Activated CD8-positive, alpha-beta memory T cell treated with anti-CD3 and anti-CD28 coated beads, Interleukin-2, amount 50 U/mL, for 24 hours (primary cell): Measurements from ENCODE around the gene NAB1.
A peak's percentile ranks its signal among the peaks of the same experiment; 100 is the strongest.

Experiments
- DNase-seq: peaks from one replicate; pipeline ENCODE4 v3.0.0-alpha.2; 2020; ENCODE audit errors: extremely low read depth

Gene NAB1

DNA sequence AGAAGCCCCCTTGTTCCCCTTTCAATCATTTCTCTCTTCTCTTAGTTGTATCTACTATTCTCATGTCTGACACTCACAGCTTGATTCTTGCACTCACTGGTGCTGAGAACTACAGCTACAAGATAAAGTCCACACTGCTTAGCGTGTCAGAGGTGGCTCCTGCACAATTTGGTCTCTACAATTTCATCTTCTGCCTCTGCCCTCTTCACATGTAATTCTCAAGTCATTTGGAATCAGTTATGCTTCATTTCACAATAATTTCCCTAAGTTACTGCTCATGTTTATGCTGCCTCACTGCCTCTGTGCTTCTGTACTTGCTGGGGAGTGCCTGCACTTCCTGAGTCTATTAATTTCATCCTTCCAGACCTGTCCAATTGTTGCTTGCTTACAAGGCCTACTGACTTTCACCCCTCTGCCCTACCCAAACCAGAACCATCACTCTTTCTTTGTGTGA, 11.6 kb upstream of the NAB1 start:
- DNase-seq: no peak

- DNase-seq: no peak
Observed at GRCh38 chr2:190637903-190638618, 10.8 kb upstream of the NAB1 start.

GRCh38 chr2:190640117-190640516, 8.8 kb upstream of the NAB1 start:
- DNase-seq: no peak

DNA sequence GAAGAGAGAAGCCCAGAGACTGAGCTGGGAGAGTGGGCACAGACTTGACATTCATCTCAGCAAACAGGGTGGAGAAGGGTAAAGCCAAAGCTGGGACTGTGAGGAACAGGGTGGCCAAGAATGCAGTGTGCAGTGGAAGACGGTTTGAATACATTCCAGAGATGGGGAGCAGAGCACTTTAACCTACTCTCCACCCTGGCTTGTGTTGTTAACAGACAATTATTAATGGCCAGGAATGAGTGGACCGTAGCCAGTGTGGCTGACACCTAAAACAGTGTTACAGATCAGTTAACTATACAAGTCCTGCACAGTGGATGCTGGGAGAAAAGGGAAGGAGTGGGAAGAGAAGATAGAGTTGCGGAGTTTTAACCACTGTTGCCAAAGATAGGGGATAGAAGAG, 7.4 kb upstream of the NAB1 start:
- DNase-seq: no peak

DNA sequence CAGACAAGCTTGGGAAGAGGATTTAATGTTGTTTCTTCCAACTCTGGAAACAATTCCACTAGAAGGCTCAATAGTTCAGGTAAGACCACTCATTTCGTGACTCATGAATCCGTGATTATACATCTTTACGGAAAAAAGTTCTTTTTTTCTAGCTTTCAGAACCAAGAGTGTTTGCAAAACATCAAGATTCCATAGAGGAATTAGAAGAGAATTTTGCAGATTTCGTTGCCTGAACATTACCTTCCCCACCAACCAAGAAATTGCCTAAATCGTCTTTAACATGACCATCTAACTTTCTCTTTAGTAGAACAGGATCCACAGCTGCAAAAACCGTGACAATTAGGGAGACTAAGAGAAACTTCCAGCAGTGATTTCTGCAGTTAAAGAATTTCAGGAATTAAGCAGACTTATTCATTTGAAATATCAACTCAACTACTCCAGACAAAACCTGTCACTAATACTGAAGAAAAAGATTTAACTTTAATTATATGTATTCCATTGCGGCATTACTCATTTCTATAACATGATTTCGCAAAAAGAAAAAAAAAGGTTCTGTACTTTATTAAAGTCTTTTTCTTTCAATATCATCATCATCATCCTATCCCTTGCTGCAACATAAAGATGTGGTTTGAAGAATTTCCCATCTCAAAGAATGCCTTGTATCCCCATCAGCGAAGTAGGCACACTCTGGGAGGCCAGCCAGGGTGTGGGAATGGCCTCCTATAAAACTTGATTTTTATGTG, 1.9 kb upstream of the NAB1 start:
- no peak for DNase-seq

DNA sequence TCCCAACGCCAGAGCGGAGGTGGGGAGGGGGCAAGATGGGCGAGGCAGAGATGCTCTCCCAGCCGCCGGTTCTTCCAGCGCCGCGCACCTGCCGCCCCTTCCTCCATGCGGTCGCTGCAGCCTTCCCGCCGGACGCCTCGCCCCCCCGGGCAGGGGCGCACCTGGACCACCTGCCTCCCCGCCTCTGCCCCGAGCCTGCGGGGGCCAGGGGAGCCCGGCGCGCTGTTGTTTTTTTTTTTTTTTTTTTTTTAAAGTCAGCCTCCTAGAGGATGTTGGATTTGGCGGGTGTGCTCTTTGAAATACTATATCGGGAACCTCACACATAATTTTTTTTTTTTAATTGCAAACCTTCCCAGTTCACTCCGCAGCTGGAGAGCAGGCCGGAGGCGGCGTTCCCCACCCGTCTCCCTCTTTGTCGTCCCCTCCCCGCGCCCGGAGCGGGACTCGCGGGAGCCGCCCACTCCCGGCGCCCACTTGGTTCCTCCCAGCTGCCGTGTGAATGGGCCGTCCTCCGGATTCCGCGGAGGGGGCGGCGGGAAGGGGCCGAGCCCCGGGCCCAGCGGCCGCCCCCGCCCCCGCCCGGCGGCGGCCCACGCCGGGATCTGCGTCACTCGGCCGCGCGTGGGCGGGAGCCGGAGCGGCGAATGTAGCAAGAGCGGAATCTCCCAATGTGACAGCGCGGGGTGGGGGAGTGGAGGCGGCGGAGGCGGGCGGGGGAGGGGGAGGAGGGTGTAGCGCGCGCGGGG, 421 bp upstream of the NAB1 start:
- DNase-seq: peak; percentile 42

GRCh38 chr2:190649798-190650390, 1.0 kb downstream of the NAB1 start:
- no peak for DNase-seq

DNA sequence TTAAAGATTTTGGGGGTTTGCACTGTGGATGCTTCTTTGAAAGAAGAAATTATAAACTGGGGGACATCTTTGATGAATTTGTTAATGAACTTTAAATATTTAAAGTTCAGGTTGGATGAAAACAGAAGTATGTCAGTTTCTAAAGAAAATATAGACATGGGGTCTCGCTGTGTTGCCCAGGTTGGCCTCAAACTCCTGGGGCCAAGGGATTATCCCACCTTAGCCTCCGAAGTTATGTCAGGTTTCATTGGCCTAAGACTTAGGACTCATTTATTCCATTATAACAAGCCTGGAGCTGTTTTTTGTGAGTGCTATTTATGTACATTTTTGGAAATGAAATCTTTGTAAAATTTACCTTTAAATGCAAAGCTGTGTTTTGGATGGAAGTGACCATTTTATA, 2.5 kb downstream of the NAB1 start:
- no peak for DNase-seq

- DNase-seq: no peak
Observed at GRCh38 chr2:190653231-190653630, 4.3 kb downstream of the NAB1 start.

GRCh38 chr2:190653931-190654330, 5.0 kb downstream of the NAB1 start:
- no peak for DNase-seq

DNA sequence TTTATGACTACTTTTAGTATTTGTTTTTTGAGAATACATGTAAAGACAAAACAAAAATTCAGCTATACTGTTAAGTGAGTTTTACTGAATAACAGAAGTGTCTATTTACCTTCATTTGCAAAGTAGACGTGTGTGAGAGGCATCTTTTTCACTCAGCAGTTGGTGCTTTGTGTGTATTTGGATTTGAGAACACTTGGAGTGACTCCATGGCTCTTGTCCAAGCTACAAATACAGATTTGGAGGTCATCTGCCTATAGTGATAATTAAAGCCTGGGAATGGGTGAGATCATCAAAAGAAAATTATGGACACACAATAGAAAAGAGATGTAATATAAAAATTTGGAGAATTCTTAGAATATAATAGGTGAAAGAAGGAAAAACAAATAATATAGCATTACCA, 6.2 kb downstream of the NAB1 start:
- DNase-seq: no peak

DNA sequence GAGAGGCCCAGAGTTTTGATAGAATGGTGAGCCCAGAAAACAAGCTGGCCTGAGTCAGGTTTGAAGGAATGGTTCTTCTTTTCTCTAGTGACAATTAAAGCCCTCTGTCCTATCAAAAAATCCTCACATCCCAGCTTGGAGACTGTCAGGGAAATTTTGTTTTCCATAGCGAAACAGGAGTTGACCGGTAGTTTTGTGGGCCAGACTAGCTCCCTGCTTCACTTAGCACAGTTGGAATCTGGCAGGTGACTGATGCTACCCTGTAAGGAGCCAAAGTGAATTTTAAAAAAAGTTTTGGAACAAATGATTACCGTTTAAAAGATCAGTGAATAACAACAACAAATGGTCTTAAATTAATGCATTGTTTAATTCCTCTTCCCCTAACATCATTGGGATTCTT, 6.7 kb downstream of the NAB1 start:
- no peak for DNase-seq

- no peak for DNase-seq
Observed at GRCh38 chr2:190656301-190656700, 7.4 kb downstream of the NAB1 start.

DNA sequence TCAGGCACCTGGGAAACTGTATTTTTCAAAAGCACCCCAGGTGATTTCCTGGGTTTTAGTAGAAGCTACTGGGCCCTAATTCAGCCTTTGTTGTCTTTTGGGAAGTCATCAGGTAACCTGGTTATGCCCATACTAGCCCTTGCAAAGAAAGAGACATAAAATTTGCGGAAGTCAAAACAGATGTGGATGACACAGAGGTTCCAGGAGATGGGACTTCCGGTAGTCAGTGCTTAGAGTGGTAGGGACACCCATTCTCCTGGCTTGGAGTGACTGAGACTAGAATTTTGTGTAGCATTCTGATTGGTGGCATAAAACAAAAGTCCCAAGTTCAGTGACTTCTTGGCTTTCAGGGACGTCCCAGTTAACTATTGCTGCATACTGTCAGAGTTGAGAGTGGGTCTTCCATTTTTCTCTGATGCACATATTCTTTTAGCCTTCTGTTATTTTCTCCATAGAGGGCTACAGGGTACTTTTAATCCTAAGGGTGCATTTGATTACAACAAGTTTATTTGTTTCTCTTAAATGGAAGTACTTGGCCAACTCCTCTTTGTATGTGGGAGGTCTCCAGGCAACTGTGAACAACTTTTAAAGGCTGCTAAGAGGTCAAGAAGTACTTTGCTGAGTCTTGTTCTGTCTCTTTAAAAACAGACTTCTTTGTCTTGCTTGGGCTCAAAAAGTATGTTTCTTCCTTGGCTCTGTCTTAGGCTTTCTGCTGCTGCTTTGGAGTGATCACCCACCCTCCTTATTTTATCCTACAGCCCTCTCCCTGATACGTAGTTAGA, 8.8 kb downstream of the NAB1 start:
- no peak for DNase-seq

DNA sequence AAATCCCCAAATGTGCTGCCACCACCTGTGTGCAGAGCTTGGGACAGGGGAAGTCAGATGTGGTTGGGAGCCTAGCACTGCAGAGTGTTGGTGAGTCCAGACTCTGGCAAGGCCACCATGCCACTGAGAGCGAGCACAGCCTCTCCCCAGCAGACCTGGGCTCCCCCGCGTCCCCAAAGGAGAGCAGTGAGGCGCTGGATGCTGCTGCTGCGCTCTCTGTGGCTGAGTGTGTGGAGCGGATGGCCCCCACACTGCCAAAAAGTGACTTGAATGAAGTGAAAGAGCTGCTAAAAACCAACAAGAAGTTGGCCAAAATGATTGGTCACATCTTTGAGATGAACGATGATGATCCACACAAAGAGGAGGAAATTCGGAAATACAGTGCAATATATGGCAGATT, 10.7 kb downstream of the NAB1 start:
- no peak for DNase-seq

DNA sequence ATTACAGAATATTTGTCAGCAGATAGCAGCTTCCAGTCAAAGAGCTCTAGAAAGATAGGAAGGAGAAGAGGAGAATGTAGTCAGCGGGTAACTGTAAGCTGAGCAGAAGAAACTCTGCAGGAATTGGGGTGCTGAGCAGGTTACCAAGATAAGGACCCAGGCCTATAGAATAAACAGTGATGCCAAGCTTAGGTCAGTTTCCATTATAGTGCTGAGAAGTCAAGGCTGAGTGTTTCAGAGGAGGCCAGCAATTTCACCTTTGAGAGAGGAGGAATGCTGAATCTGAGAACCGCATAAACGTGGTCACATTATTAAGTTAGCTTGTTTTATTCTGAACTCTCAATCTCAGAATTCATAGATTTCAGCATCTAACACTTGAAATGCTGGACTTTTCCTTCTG, 13.9 kb downstream of the NAB1 start:
- DNase-seq: no peak

- DNase-seq: no peak
Observed at GRCh38 chr2:190663348-190663747, 14.5 kb downstream of the NAB1 start.

GRCh38 chr2:190663839-190664238, 15.0 kb downstream of the NAB1 start:
- no peak for DNase-seq

DNA sequence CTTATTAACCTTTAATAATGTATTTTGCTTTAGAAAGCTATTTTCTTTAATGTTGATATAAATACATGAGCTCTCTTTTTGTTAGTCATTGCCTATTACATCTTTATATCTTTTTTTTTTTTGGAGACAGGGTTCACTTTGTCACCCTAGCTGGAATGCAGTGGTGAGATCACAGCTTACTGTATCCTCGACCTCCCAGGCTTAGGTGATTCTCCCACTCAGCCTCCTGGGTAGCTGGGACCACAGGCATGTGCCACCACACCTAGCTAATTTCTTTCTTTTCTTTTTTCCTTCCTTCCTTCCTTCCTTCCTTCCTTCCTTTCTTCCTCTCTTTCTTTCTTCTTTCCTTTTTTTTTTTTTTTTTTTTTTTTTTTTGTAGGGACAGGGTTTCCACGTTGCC, 15.4 kb downstream of the NAB1 start:
- DNase-seq: no peak

DNA sequence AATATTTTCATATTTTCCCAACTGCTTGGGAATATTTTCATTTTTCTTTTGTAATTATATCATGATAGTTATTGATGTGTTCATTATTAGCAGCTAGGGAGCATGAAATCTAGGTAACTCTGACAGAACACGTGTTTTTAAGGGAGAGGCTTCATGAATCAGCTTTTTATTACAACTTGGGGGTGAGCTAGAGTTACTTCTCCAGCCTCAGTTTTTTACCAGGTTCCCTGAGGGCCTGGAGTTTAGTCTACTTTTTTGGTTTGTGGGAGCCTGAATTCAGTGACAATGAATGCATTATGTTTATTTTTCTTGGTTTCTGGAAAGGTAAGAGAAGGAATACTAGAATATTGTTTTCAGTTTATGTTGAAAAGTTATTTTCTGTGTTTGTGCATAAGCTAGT, 18.0 kb downstream of the NAB1 start:
- no peak for DNase-seq

DNA sequence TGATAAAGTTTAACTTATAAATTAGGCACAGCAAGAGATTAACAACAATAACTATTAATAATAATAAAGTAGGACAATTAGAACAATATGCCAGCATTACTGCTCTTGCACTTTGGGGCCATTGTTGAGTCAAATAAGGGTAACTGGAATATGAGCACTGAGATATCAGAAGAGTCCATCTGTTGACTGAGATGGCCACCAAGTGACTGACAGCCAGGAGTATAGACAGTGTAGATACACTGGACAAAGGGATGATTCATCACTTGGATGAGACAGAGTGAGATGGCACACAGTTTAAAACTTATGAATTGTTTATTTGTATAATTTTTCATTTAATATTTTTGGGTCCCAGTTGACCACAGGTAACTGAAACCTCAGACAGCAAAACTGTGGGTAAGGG, 20.0 kb downstream of the NAB1 start:
- no peak for DNase-seq
